Cortex of kidney (tissue), 1 donor: ENCODE data around the gene HELB.

Experiments used
- DNase-seq: peaks from one replicate; lab custom pipeline; 2025; lab: John Stamatoyannopoulos, UW

Gene HELB

DNA sequence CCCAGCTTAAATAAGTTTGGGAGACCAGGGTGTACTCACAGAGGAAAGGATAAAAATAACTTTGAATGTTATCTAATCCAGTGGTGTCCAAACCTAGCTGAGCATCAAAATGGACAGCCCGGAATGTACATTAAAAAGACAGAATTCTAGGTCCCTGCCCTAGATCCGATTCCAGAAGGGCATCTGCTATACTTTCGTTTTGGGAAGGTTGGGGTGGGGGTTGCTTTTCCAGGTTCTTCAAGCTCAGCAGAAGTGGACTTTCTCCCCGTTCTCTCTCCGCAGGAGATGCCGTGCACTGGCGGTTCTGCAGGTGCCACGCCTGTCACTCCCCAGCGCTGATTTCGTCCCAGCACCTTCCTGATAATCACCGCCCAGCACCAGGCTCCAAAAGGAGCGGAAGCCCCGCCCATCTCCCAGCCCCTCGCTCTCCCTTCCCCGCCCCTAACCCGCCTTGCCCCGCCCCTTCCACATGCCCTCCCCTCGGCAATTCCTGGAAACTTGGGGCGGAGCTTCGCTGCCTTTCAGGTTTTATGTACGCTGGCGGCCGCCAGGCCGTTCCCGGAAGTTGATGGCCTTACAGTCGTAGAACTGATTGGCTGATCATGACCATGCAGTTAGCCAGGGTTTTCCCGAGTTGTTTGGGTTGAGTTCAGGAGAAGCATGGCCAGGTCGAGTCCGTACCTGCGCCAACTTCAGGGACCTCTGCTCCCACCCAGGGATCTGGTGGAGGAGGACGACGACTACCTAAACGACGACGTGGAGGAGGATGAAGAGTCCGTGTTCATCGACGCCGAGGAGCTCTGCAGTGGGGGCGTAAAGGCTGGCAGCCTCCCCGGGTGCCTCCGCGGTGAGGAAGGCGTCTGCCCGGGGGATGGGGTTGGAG is at the start of gene HELB:
Gene HELB, plus strand, starts transcription at position 550 of the 883 bp plus-strand sequence. Its CDS starts 111 bp downstream, at position 661.
- peak; percentile 12 for DNase-seq

DNA sequence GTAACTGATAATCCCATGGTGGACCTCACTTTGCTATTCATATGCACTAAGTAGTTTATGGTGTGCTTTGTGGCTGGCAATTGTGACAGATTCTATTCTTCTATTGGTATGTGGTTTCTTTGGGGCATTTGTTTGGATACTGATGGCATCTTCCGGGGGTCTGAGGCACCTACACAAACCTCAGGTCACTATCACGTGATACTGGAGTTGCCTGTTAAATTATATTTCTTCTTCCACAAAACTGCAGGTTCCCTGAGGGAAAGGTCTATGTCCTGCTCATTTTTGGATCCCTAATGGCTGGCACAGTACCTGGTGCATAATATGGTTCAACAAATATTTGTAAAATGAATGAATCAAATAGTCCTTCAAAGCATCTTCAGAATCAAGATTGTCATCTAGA is 49.5 kb upstream of the HELB start:
- no peak for DNase-seq

DNA sequence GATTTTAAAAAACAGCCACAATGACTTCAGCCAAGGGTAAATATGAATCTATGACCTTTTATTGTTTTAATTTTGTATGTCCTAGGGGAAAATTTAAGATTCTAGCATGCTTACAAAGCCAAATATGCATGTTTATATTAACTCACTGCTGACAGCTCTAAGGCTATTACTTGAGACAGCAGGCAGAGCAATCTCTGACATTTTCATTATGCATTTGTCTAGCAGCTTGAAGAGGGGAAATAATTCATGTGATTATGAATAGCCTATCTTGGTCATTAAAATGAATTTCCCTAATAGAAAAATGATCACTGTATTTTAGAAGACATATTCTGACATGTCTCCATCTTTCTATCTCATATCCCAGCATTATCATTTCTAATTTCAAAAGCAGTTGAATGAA is 46.6 kb upstream of the HELB start:
- DNase-seq: no peak

DNA sequence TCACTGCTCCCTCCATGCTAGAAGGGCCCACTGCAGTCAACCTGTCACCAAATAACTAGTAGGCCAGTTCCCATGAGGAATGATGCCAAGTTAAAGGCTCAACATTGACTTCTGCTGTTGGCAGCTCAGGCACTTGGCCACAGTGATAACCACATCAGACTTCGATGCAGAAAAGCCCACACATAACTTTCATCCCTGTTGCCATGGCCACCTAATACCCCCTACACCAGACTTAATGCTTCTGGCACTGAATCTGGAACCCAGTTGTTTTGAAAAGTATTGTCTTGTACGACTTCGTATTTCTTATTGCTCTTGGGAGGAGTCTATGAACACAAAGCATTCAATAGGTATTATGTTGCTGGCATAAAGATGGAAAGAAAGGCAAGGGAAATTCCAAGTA is 44.3 kb upstream of the HELB start:
- no peak for DNase-seq

DNA sequence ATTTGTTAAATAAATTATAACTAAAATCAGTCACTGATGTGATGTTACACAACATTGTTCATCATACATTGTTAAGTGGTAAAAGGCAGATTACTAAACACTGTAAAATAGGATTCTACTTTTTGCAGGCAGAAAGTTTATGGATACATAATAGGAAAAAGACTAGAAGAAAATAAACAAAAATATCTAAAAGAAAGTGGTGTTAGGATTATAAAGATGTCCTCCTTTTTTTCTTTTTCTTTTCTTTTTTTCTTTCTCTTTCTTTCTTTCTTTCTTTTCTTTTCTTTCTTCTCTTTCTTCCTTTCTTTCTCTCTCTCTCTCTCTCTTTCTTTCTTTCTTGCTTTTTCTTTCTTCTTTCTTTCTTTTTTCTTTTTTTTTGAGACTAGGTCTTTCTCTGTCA is 39.6 kb upstream of the HELB start:
- no peak for DNase-seq

DNA sequence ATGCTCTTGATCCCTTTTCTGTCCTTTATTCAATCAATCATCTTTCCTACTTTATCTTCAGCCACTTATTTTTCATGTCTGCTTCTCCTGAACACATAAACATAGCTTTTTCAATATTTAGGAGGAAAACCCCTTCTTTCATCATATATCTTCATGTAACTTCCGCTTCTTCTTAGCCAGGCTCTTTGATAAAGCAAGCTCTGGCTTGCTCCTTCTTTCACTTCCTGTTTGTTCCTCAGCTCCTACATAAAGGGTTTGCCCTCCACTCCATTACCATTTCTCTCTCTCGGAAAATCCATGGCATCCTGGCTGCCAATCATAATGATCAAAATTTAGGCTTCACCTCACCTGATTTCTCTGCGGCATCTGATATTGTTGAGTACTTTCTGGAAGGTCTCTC is 33.7 kb upstream of the HELB start:
- DNase-seq: no peak

DNA sequence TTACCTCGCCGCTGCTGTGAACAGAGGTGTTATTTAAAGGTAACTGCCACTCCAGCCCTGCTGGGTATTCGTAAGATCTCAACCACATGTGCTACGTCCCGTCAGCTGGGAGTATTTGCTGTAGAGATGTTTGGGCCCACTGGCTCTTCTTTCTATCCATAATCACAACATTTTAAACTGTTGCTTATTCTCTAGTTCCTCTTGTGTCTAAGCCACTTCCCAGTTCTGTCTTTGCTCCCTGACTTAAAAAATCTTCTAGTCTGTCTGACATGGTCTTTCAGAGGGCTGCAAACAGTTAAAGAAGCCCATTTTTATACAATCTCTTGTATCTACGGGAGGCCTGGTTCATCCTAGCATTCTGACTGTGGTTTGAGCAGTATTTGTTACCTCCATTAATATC is 33.2 kb upstream of the HELB start:
- no peak for DNase-seq

DNA sequence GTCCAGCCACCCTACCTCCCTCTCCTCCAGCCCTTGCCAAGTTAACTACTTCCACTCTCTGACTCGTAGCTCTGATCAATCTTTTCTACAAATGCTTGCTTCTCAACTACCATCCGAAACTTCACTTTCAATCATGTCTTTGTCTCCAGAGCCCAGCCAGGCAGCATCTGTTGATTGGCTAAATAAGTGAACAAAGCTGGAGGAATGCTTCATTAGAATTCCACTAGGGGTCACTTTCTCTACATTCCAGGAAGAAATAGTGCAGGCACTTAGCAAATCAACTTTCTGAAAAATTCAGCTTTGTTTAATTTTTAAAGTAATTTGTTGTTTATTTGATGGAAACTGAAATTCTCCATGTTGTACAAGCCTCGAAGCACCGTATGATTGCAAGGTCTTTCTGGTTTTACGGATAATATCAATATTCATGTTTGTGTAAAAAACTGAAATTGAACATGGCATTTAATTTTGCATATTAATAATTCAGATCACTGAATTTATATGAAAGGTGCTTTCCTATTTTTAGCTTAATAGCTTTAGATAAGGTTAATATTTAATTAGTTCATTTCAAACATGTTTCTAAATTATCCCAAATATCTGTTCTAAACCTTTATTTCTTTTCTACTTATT is 32.4 kb upstream of the HELB start:
- no peak for DNase-seq

DNA sequence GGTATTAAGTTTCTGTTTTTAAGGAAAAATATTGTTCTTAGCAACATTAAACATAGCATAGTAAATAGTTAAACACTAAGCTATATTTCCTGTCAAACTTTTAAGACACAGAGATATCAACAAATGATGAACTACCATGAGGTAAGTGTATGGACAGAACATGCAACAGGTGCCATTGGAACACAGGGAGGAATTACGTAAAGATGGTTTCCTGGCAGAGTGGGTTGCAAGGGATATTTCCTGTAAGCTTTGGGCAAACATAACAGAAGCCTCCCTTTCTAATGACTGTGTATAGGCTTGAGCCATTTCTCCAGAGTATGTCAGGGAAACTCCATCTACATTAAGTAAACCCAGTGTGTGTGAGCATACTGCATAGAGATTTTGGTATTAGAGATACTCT is 31.7 kb upstream of the HELB start:
- no peak for DNase-seq

DNA sequence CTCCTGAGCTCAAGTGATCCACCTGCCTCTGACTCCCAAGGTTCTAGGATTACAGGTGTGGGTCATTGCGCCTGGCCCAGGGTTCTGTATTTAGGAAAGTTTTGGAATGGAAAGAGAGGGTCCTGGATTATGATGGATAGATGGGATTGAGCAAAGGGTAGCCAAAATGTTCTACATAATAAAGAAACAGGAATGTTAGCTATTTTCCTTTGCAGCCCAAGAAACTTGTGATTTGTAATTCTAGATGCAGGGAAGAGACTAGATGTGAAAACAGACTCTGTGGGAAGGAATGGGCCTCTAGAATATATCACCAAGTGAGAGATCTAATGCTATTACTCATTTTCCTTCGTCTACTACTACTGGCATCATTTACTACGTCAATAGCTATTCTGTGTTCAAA is 29.6 kb upstream of the HELB start:
- no peak for DNase-seq

DNA sequence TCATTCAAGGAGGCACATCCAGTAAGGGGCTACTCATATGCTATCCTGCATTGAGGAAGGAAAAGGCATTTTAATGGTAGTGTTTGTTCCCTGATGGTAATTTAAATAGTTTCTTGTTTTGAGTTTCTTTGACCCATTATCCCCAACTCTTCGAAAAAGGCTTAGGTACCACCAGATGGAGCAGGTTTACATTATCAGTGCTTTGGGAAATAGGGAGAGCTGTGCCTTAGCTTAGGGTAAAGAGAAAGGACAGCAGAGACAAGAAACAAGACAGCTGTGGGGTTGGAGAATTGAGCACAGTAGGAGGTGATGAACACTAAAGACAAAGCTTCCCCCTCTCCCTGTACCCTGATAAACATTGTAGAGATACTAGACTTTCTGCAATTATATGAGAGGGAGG is 29.1 kb upstream of the HELB start:
- DNase-seq: no peak

DNA sequence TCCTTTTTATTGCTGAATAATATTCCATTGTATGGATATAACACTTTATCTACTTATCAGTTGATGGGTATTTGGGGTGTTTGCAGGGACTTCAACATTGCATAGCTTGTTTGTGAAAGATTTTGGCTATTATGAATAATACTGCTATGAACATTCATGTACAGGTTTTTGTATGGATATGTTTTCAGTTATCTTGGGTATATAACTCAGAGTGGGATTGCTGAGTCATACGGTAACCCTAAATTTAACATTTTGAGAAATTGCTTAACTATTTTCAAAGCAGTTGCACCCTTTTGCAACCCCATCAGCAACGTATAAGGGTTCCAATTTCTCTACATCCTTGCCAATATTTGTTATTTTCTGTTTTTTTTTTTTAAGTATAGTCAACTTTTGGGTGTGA is 27.3 kb upstream of the HELB start:
- no peak for DNase-seq

DNA sequence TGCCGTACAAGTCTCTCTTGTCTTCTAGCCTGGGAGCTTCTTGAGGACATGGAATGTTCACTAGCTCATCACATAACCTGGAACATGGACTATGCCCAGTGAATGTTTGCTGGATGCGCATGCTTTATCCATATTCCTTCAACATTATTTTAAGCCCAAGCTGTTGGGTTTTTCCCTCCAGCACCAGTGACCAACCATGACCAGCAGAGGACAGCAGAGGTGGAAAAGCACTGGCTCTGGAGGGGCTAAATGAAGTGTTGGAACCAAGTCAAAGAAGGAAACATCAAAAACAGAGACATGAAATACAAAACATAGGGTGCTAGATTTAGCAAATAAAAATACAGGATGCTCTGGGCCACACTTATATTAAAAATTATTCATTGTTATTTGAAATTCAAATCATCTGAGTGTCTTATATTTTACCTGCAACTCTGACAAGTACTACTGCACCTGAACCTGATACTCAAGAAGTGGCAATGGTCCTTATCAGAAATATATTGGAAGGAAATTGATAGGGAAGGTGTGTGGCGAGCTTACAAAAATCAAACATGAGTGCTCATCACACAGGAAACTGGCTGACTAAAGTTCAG is 23.1 kb upstream of the HELB start:
- DNase-seq: no peak

DNA sequence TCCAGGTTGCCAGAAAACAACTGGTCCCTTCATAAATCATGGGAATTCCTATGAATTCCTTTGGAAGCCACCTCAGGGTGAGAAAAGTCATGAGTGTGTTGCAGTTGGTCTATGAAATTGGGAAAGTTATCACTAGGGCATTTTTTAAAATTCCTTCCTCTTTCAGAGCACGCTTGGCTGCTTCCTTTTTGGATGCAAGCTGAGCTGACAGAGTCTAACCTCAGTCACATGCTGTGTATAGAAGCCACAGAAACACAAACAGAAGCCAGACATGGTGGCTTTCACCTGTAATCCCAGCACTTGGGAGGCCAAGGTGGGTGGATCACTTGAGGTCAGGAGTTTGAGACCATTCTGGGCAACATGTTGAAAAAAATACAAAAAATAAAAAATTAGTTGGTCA is 21.7 kb upstream of the HELB start:
- no peak for DNase-seq

DNA sequence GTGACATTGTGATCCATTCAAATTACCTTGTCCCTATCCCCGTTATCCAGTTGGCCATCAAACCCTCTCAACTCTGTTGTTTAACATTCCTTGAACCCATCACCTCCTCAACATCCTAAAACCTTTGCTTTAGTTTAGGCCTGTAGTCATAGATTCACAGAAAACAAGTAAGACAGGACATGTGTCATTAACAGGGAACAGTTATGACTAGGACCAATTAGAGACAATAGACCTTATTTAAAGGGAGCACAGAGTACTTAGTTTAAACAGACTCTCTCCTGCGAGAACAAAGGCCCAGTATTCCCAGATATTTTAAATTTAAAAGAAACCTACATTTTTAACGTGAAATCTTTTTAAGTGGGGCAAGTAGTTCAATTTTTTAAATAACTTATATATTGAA is 20.0 kb upstream of the HELB start:
- DNase-seq: no peak

DNA sequence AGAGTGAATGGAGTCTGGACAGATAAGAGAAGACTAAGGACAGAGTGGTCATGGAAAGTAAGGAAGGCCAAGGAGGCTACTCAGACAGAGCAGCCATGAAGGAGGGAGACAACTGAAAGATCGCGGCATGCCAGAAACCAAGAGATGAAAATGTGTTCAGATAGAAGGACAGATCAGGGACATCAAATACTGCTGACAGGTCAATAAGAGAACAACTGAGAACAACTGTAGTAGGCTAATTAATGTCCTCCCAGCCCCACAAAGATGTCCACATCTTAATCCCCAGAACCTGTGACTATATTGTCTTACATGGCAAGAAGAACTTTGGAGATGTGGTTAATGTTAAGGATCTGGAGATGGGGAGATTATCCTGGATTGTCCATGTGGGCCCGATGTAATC is 15.0 kb upstream of the HELB start:
- DNase-seq: no peak

DNA sequence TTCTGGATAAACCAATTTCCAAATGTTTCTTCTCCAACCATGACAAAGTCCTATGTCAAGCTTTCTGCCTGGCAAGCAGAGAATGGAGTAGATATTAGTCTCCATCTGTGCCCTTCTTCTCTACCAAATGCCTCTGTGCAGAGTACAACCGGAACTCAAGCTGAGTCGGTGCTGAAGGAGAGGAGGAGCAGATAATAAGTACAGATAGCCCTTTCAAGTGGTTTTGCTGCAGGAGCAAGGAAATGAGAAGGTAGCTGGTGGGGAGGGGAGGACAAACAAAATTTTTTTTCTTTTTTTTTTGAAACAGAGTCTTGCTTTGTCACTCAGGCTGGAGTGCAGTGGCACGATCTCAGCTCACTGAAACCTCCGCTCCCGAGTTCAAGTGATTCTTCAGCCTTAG is 14.2 kb upstream of the HELB start:
- DNase-seq: no peak

DNA sequence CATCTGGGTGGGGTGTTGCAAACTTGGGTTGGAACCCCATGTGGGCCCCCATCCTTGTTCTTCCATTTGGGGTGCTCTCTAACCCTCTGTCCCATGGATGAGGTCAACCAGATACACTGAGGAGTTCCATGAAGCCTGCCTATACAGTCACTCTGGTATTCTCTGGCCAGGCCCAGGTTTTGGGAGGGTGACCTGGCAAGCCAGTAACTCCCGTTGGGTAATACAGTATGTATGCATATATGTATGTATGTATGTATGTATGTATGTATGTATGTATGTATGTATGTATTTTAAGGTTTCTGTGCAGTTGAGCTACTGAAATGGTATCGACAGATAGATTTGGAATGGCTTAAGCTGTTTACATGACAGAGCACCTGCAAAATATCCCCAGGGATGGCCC is 12.8 kb upstream of the HELB start:
- DNase-seq: no peak

DNA sequence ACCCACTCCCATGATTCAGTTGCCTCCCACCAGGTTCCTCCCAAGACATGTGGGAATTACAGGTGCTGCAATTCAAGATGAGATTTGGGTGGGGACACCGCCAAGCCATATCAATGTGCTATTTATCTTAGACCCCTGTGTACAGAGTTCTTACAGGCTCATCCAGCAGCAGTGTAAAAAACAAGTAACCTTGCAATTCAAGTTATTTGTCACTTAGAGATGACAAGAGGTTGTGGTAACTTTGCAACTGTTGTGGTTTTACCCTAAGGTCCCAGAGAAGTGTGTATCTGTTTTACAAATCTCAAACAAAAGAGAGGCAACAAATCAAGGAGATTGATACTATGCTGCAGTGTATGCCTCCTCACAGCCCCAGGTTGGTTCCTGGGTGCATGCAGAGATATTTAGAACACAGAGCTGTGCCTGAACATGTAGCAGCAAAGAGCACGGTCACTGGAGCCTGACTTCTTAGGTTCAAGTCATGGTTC is 11.5 kb upstream of the HELB start:
- no peak for DNase-seq

DNA sequence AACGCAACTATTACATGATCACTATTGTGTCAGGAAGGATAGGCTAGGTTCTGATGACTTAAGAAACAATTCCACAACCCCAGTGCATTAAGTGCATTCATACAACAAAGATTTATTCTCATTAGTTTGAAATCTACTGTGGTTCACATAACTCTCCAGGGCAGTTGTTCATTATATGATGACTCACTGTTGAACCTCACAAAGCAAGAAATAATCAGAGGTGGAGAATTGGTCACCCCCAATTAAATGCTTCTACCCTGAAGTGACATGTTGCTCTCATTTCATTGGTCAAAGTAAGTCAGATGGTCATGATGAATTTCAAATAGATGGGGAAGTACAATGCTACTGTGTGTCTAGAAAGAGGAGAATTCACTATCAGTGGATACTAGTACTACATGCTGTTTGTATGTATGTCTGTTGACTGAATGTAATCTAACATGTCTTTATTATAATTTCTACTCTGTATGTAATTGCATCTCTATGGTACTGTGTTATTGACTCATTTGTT is 6.1 kb upstream of the HELB start:
- DNase-seq: no peak

DNA sequence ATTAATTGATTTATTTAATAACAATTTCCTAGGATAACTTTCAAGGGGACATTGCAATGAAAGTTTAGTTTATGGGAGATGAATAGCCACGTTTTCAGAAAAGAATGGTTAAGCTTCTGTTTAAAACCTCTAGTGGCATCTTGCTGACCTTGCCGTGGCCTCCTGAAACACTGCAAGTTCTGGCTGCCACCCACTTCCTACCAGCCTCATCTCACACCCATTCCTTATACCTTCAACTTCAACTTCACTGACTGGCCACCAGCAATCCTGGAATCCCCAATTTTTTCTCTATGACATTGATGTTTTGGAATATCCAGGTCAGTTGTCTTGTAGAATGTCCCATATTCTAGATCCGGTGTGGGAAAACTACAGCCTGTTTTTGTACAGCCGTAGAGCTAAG is 5.2 kb upstream of the HELB start:
- DNase-seq: no peak

DNA sequence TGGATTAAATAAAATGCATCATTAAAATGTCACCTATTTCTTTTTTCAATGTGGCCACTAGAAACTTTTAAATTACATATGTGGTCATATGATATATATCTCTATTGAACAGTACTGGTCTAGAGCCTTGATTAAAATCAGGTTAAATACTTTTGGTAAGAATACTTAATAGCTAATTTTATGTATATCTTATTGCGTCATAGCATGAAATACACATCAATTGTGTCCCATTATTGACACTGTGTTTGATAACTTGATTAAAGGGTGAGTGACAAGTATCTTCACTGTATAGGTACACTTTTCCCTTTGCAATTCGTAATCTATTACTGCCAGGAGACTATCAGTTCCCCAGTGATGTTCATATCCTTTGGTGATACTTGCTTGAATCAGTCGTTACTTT is 4.4 kb upstream of the HELB start:
- no peak for DNase-seq

DNA sequence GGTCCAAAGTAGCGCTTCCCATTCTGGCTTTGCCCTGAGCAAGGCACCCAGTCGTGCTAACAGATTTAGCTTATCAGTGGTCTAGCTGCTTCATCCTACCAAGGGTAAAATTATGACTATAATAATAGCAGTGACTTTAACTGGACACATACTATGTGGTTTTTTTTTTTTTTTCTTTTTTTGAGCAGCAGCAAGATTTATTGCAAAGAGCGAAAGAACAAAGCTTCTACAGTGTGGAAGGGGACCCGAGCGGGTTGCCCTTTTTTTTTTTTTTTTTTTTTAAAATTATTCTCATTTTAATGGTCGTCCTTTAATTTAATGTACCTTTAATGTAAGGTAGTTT is 505 bp downstream of the HELB start:
- no peak for DNase-seq
